ENCODE data around the gene OR4D2.

- TF ChIP-seq CTCF (IDR thresholded peaks at IDR 0.05): no peak
- TF ChIP-seq POLR2A (IDR thresholded peaks at IDR 0.05): no peak
Measured at GRCh38 chr17:58205936-58206335, 39.2 kb downstream of the OR4D2 start.
